WTC11 (cell line): Measurements from ENCODE around the gene RSL1D1.

ENCODE experiments used
- CREB1 ChIP-seq: sonication (generic); formaldehyde crosslinking; IDR thresholded peaks from 2 replicates; pipeline ENCODE4 v1.8.0; 2023; ENCODE audit warnings: mild to moderate bottlenecking, missing genetic modification reagents
- FOXJ3 ChIP-seq: sonication (generic); formaldehyde crosslinking; IDR thresholded peaks from 2 replicates; pipeline ENCODE4 v1.9.0; 2021; ENCODE audit warnings: missing genetic modification reagents, mild to moderate bottlenecking, borderline replicate concordance
- SP1 ChIP-seq: sonication (generic); formaldehyde crosslinking; conservative IDR thresholded peaks from 2 replicates; pipeline ENCODE4 v1.8.1; 2022; ENCODE audit warnings: missing genetic modification reagents
- TEAD1 ChIP-seq: sonication (generic); formaldehyde crosslinking; IDR thresholded peaks from 2 replicates; pipeline ENCODE4 v1.8.0; 2022; ENCODE audit warnings: mild to moderate bottlenecking, missing genetic modification reagents
- TF ChIP-seq, protein P1 (sequence below): fragments of 200-600 bp; IDR thresholded peaks from 2 replicates; pipeline ENCODE4 v1.8.0; 2022; ENCODE audit warnings: antibody characterized with exemption
- TF ChIP-seq, protein P2 (sequence below): sonication (generic); formaldehyde crosslinking; IDR thresholded peaks from 2 replicates; pipeline ENCODE4 v1.8.1; 2023; ENCODE audit warnings: mild to moderate bottlenecking, missing genetic modification reagents, moderate library complexity

DNA sequence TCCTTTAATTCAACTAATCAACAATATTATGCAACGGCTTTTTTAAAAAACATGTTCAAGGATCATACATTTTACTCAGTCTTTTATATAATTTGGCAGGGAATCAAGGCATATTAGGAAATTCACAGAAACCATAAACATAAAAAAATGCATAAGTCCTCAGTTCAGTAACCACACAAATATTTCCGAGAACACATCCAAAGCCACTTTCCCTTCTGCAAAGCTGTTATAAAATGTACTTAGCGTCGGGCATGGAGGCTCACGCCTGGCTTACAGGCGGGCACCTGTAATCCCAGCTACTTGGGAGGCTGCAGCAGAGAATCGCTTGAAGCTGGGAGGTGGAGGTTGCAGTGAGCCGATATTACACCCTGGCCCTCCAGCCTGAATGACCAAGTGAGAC is 44.6 kb downstream of the RSL1D1 start:
- TF ChIP-seq SP1 (CRISPR knock-in tag) = no peak
- TF ChIP-seq, protein P1, sequence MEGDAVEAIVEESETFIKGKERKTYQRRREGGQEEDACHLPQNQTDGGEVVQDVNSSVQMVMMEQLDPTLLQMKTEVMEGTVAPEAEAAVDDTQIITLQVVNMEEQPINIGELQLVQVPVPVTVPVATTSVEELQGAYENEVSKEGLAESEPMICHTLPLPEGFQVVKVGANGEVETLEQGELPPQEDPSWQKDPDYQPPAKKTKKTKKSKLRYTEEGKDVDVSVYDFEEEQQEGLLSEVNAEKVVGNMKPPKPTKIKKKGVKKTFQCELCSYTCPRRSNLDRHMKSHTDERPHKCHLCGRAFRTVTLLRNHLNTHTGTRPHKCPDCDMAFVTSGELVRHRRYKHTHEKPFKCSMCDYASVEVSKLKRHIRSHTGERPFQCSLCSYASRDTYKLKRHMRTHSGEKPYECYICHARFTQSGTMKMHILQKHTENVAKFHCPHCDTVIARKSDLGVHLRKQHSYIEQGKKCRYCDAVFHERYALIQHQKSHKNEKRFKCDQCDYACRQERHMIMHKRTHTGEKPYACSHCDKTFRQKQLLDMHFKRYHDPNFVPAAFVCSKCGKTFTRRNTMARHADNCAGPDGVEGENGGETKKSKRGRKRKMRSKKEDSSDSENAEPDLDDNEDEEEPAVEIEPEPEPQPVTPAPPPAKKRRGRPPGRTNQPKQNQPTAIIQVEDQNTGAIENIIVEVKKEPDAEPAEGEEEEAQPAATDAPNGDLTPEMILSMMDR = no peak
- TF ChIP-seq, protein P2, sequence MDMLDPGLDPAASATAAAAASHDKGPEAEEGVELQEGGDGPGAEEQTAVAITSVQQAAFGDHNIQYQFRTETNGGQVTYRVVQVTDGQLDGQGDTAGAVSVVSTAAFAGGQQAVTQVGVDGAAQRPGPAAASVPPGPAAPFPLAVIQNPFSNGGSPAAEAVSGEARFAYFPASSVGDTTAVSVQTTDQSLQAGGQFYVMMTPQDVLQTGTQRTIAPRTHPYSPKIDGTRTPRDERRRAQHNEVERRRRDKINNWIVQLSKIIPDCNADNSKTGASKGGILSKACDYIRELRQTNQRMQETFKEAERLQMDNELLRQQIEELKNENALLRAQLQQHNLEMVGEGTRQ (CRISPR knock-in tag) = no peak
- no peak for TF ChIP-seq CREB1 (CRISPR knock-in tag)
- no peak for TF ChIP-seq TEAD1 (CRISPR knock-in tag)
- no peak for TF ChIP-seq FOXJ3 (CRISPR knock-in tag)
